H9 (cell line): ENCODE results near the gene RFPL3. TPM values are rescaled to one million over a fixed set of nuclear protein-coding genes. Genes with fewer than 3 reads are reported as not detected.
"Not testable (repeated sequence)": the region's sequence is repeated elsewhere in the genome, so short reads cannot be mapped to it uniquely, and the experiment has no call there.

ENCODE experiments used
- DNase-seq: peaks from one replicate; pipeline ENCODE4 v3.0.0-alpha.2; 2017
- H2AFZ ChIP-seq: one replicate; pipeline ENCODE4 v1.6.1; 2013; ENCODE audit warnings: mild to moderate bottlenecking, low read length, control low read depth, moderate library complexity
- H2AK5ac ChIP-seq: 2 replicates; pipeline ENCODE4 v1.6.1; 2013; ENCODE audit warnings: low read length, control low read depth, mixed read lengths; ENCODE audit not compliant: insufficient read length
- H2BK120ac ChIP-seq: one replicate; pipeline ENCODE4 v1.6.1; 2013; ENCODE audit warnings: low read depth, mild to moderate bottlenecking, low read length, control low read depth, inconsistent platforms; ENCODE audit not compliant: poor library complexity, severe bottlenecking
- H2BK12ac ChIP-seq: 2 replicates; pipeline ENCODE4 v1.6.1; 2013; ENCODE audit warnings: low read length, control low read depth, mixed read lengths, low read depth; ENCODE audit not compliant: insufficient read length
- H2BK15ac ChIP-seq: 2 replicates; pipeline ENCODE4 v1.6.1; 2013; ENCODE audit warnings: low read depth, low read length, control low read depth
- H2BK20ac ChIP-seq: one replicate; pipeline ENCODE4 v1.6.1; 2013; ENCODE audit warnings: low read depth, mild to moderate bottlenecking, low read length, control low read depth, inconsistent platforms; ENCODE audit not compliant: poor library complexity, severe bottlenecking
- H2BK5ac ChIP-seq: 2 replicates; pipeline ENCODE4 v1.6.1; 2013; ENCODE audit warnings: low read length, control low read depth, mixed read lengths; ENCODE audit not compliant: insufficient read length
- H3K14ac ChIP-seq: 2 replicates; pipeline ENCODE4 v1.6.1; 2013; ENCODE audit warnings: low read length, control low read depth; ENCODE audit not compliant: insufficient read depth
- H3K18ac ChIP-seq: 2 replicates; pipeline ENCODE4 v1.6.1; 2013; ENCODE audit warnings: low read depth, mild to moderate bottlenecking, mixed read lengths, low read length, control low read depth; ENCODE audit not compliant: insufficient read length
- H3K23ac ChIP-seq: 2 replicates; pipeline ENCODE4 v1.6.1; 2013; ENCODE audit warnings: low read length, control low read depth, mixed read lengths, low read depth; ENCODE audit not compliant: insufficient read length
- H3K23me2 ChIP-seq: 2 replicates; pipeline ENCODE4 v1.6.1; 2013; ENCODE audit warnings: low read depth, mild to moderate bottlenecking, mixed read lengths, low read length, control low read depth; ENCODE audit not compliant: insufficient read length, poor library complexity, severe bottlenecking
- H3K27ac ChIP-seq: 2 replicates; pipeline ENCODE4 v1.5.1; 2013; ENCODE audit warnings: low read length, control low read depth, mixed read lengths, low read depth; ENCODE audit not compliant: insufficient read length
- H3K27me3 ChIP-seq: 2 replicates; pipeline ENCODE4 v1.6.1; 2013; ENCODE audit warnings: low read length, control low read depth, inconsistent platforms; ENCODE audit not compliant: insufficient read depth
- H3K4ac ChIP-seq: 2 replicates; pipeline ENCODE4 v1.6.1; 2013; ENCODE audit warnings: low read depth, mild to moderate bottlenecking, control low read depth, inconsistent platforms, low read length, moderate library complexity
- H3K4me1 ChIP-seq: 2 replicates; pipeline ENCODE4 v1.6.1; 2013; ENCODE audit warnings: low read length, control low read depth, inconsistent platforms; ENCODE audit not compliant: insufficient read depth
- H3K4me2 ChIP-seq: 2 replicates; pipeline ENCODE4 v1.6.1; 2013; ENCODE audit warnings: low read length, control low read depth, mixed read lengths; ENCODE audit not compliant: insufficient read length, insufficient read depth
- H3K56ac ChIP-seq: 2 replicates; pipeline ENCODE4 v1.6.1; 2013; ENCODE audit warnings: low read depth, mild to moderate bottlenecking, mixed read lengths, low read length, control low read depth; ENCODE audit not compliant: insufficient read length
- H3K79me1 ChIP-seq: 2 replicates; pipeline ENCODE4 v1.6.1; 2013; ENCODE audit warnings: low read depth, mild to moderate bottlenecking, moderate library complexity, low read length, control low read depth, inconsistent platforms; ENCODE audit not compliant: insufficient read depth, poor library complexity, severe bottlenecking
- H3K79me2 ChIP-seq: 2 replicates; pipeline ENCODE4 v1.6.1; 2013; ENCODE audit warnings: low read length, control low read depth, inconsistent platforms; ENCODE audit not compliant: insufficient read depth
- H3K9ac ChIP-seq: 2 replicates; pipeline ENCODE4 v1.6.1; 2013; ENCODE audit warnings: low read length, control low read depth, mixed read lengths; ENCODE audit not compliant: insufficient read length; ENCODE audit errors: extremely low read depth
- H3K9me3 ChIP-seq: one replicate; pipeline ENCODE4 v1.6.1; 2013; ENCODE audit warnings: low read depth, low read length, inconsistent platforms; ENCODE audit not compliant: control insufficient read depth
- H3T11ph ChIP-seq: one replicate; pipeline ENCODE4 v1.6.1; 2013; ENCODE audit warnings: mild to moderate bottlenecking, low read length, control low read depth, inconsistent platforms
- H4K20me1 ChIP-seq: one replicate; pipeline ENCODE4 v1.6.1; 2013; ENCODE audit not compliant: control insufficient read depth, insufficient read length, insufficient read depth
- H4K5ac ChIP-seq: 2 replicates; pipeline ENCODE4 v1.6.1; 2013; ENCODE audit warnings: low read depth, mild to moderate bottlenecking, mixed read lengths, low read length, control low read depth; ENCODE audit not compliant: insufficient read length
- H4K8ac ChIP-seq: replicated peaks from 2 replicates; pipeline ENCODE4 v1.6.1; 2013; ENCODE audit warnings: low read length, control low read depth, mixed read lengths, low read depth; ENCODE audit not compliant: insufficient read length
- H4K91ac ChIP-seq: 2 replicates; pipeline ENCODE4 v1.6.1; 2013; ENCODE audit warnings: low read depth, mild to moderate bottlenecking, moderate library complexity, mixed read lengths, low read length, control low read depth; ENCODE audit not compliant: insufficient read length
- H3K27ac Mint-ChIP-seq, 3 experiments: 2 replicates in 2 of 3; 3 replicates in 1 of 3; pipeline ENCODE4 v1.8.0; 2020 to 2021; ENCODE audit warnings: mixed read lengths in 3 of 3, mild to moderate bottlenecking in 1 of 3, moderate library complexity in 1 of 3
- H3K27me3 Mint-ChIP-seq: 2 replicates; pipeline ENCODE4 v1.8.0; 2021; ENCODE audit warnings: low read depth, mild to moderate bottlenecking, moderate library complexity, mixed read lengths
- H3K36me3 Mint-ChIP-seq, 3 experiments: 2 replicates in 2 of 3; 3 replicates in 1 of 3; pipeline ENCODE4 v1.8.0; 2020 to 2021; ENCODE audit warnings: low read depth in 3 of 3, mixed read lengths in 3 of 3; ENCODE audit not compliant: insufficient read depth in 1 of 3
- H3K4me1 Mint-ChIP-seq, 2 experiments: 2 replicates each; pipeline ENCODE4 v1.8.0; 2020; ENCODE audit warnings: mixed read lengths in 2 of 2
- H3K4me3 Mint-ChIP-seq, 2 experiments: 2 replicates in 1 of 2; 3 replicates in 1 of 2; pipeline ENCODE4 v1.8.0; 2020 to 2021; ENCODE audit warnings: mild to moderate bottlenecking in 2 of 2, mixed read lengths in 2 of 2, moderate library complexity in 1 of 2
- H3K9me3 Mint-ChIP-seq, 2 experiments: 2 replicates in 1 of 2; 3 replicates in 1 of 2; pipeline ENCODE4 v1.8.0; 2020; ENCODE audit warnings: mild to moderate bottlenecking in 2 of 2, mixed read lengths in 2 of 2, moderate library complexity in 1 of 2
- WGBS: extraction: QIAGEN DNeasy Blood & Tissue Kit; methylation state at CpG from one replicate; pipeline ENCODE4 v1.1.7; 2013; ENCODE audit warnings: missing lambda C conversion rate, low lambda C conversion rate, mixed read lengths; ENCODE audit not compliant: insufficient read length; ENCODE audit errors: extremely low coverage; 5-methylcytosine and 5-hydroxymethylcytosine counted together
- long read RNA-seq: library from polyadenylated mRNA; unstranded; transcript quantifications from one replicate; pipeline ENCODE4 v2.0.0, GENCODE V29; 2020
- total RNA-seq: library from RNA; stranded (reverse); gene quantifications from 2 replicates; pipeline ENCODE4 v1.2.1, GENCODE V29; 2021

RFPL3 gene
- not detected in 2 replicates for total RNA-seq
- long read RNA-seq = 0 reads

DNA sequence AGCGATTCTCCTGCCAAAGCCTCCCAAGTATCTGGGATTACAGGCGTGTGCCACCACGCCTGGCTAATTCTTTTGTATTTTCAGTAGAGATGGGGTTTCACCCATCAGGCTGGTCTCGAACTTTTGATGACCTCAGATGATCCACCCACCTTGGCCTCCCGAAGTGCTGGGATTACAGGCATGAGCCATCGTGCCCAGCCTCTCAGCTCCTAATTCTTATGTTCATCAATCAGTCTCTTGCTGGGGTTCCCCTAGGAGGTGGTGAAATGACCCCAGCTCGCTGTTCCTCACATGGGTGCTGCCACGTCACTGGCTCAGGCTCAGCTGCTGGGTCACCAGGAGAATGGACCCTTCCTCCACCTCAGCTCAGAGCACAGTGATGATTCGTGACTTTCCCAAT lies at the start of gene RFPL3:
TSS of gene RFPL3 (plus strand) at position 301 of the 400 bp plus-strand sequence. CDS start 205 bp downstream, outside the sequence.
- not testable (repeated sequence) for H3K56ac ChIP-seq, H3K4ac ChIP-seq

More for the DNA sequence above, at the start of gene RFPL3:
- not testable (repeated sequence) for H3K36me3 Mint-ChIP-seq, H2AK5ac ChIP-seq, H3K4me2 ChIP-seq, H3K79me1 ChIP-seq, H3K27ac Mint-ChIP-seq, H3T11ph ChIP-seq, H3K23me2 ChIP-seq, H4K8ac ChIP-seq, H4K5ac ChIP-seq, H3K4me1 ChIP-seq, H2BK20ac ChIP-seq, H2AFZ ChIP-seq, DNase-seq, H3K4me3 Mint-ChIP-seq, H4K91ac ChIP-seq, H3K79me2 ChIP-seq, H3K27ac ChIP-seq, H3K14ac ChIP-seq, H3K27me3 ChIP-seq, H3K9me3 Mint-ChIP-seq, H2BK5ac ChIP-seq, H2BK15ac ChIP-seq, H2BK12ac ChIP-seq, H3K9me3 ChIP-seq, H4K20me1 ChIP-seq, H3K18ac ChIP-seq, H2BK120ac ChIP-seq, H3K9ac ChIP-seq, H3K23ac ChIP-seq
- WGBS = no CpG with 5 or more reads among the region's 9 CpGs
- H3K27me3 Mint-ChIP-seq = peaks cover 40% of the 10 kb centered on the region
- peaks cover 10% of the 10 kb centered on the region in 2 experiments for H3K4me1 Mint-ChIP-seq
